GM12878 (cell line): ENCODE results near the gene CADM2. TPM values are rescaled to one million over a fixed set of nuclear protein-coding genes. Genes with fewer than 3 reads are reported as not detected.

Experiments
- ATAC-seq: fragments of 200-7000 bp; cut with Tn5 transposase; 3 replicates; pipeline ENCODE4 v1.9.1; 2020; ENCODE audit warnings: mild to moderate bottlenecking, moderate library complexity
- BruUV-seq: library from RNA; stranded (reverse); fragments of 400-500 nt; replicated peaks from 2 replicates; lab custom pipeline; 2021; lab: Mats Ljungman, UMichigan
- CTCF ChIA-PET: fragments of 300-600 bp; sonication (Branson Sonifier 250); formaldehyde crosslinking; extraction: SDS; loops from one replicate; lab custom pipeline; 2021; ENCODE audit warnings: inconsistent platforms; lab: Yijun Ruan, JAX
- POLR2A ChIA-PET: fragments of 350-600 bp; formaldehyde crosslinking; extraction: SDS; loops from one replicate; lab custom pipeline; 2021; ENCODE audit warnings: inconsistent platforms; lab: Charles Lee
- RAD21 ChIA-PET: fragments of 300-600 bp; sonication (Branson Sonifier 250); formaldehyde crosslinking; loops from one replicate; lab custom pipeline; 2023; ENCODE audit warnings: antibody characterized with exemption; ENCODE audit not compliant: unreplicated experiment; lab: Charles Lee
- SMC1A ChIA-PET: fragments of 300-600 bp; sonication (Branson Sonifier 250); formaldehyde crosslinking; loops from one replicate; lab custom pipeline; 2023; ENCODE audit not compliant: unreplicated experiment, uncharacterized antibody; lab: Charles Lee
- DNase-seq: peaks from one replicate; pipeline ENCODE4 v3.0.0-alpha.2; 2011; ENCODE audit warnings: low read depth, low spot score
- FAIRE-seq: peaks from 3 replicates; lab custom pipeline; 2011; peaks lifted over from hg19 to GRCh38; lab: Jason Lieb, UNC
- H2AFZ ChIP-seq: 2 replicates; pipeline ENCODE4 v1.6.0; 2011; ENCODE audit warnings: low read depth, low read length, control low read depth; ENCODE audit not compliant: control insufficient read depth
- H3K27ac ChIP-seq: 2 replicates; pipeline ENCODE4 v1.5.1; 2011; ENCODE audit warnings: control low read depth; ENCODE audit not compliant: control insufficient read depth, insufficient read depth
- H3K27me3 ChIP-seq, 2 experiments: replicated peaks in 1 of 2; 2 replicates each; pipeline versions ENCODE4 v1.6.0 to v1.6.1; 2011; ENCODE audit warnings: low read length in 1 of 2; ENCODE audit not compliant: control insufficient read depth in 2 of 2, insufficient read depth in 2 of 2
- H3K36me3 ChIP-seq, 2 experiments: 2 replicates each; pipeline ENCODE4 v1.5.1; 2011; ENCODE audit warnings: low read length in 1 of 2; ENCODE audit not compliant: control insufficient read depth in 2 of 2, insufficient read depth in 2 of 2
- H3K4me1 ChIP-seq: 2 replicates; pipeline ENCODE4 v1.6.1; 2011; ENCODE audit warnings: mild to moderate bottlenecking, low read length, moderate library complexity, mixed read lengths; ENCODE audit not compliant: control insufficient read depth, insufficient read depth
- H3K4me2 ChIP-seq: 2 replicates; pipeline ENCODE4 v1.6.0; 2011; ENCODE audit warnings: control low read depth; ENCODE audit not compliant: control insufficient read depth, insufficient read depth
- H3K4me3 ChIP-seq: fragments of 200-600 bp; sonication (generic); 2 replicates; pipeline ENCODE4 v1.5.1; 2016
- H3K79me2 ChIP-seq: 2 replicates; pipeline ENCODE4 v1.6.0; 2011; ENCODE audit warnings: low read length; ENCODE audit not compliant: control insufficient read depth, insufficient read depth
- H3K9ac ChIP-seq: 2 replicates; pipeline ENCODE4 v1.8.0; 2011; ENCODE audit warnings: low read length, control low read depth, mixed read lengths; ENCODE audit not compliant: control insufficient read depth, insufficient read depth
- H3K9me3 ChIP-seq: replicated peaks from 3 replicates; pipeline ENCODE4 v1.5.1; 2011; ENCODE audit warnings: mild to moderate bottlenecking, low read length; ENCODE audit not compliant: control insufficient read depth, insufficient read depth
- H4K20me1 ChIP-seq: 2 replicates; pipeline ENCODE4 v1.6.0; 2011; ENCODE audit not compliant: control insufficient read depth, insufficient read depth
- KLF5 ChIP-seq: fragments of 450-650 bp; IDR thresholded peaks from 2 replicates; pipeline ENCODE4 v1.6.1; 2014; ENCODE audit warnings: mild to moderate bottlenecking; ENCODE audit not compliant: partially characterized antibody
- MEF2A ChIP-seq: IDR thresholded peaks from 2 replicates; pipeline ENCODE4 v1.6.1; 2011; ENCODE audit warnings: low read depth, mild to moderate bottlenecking, low read length, moderate library complexity; ENCODE audit not compliant: insufficient read depth
- MEF2B ChIP-seq: fragments of 450-650 bp; IDR thresholded peaks from 2 replicates; pipeline ENCODE4 v1.6.1; 2018; ENCODE audit warnings: mild to moderate bottlenecking, moderate library complexity; ENCODE audit not compliant: partially characterized antibody, poor library complexity, severe bottlenecking
- MYC ChIP-seq: IDR thresholded peaks from 2 replicates; pipeline ENCODE4 v1.6.1; 2011; ENCODE audit warnings: mild to moderate bottlenecking, low read length, moderate library complexity, inconsistent platforms; ENCODE audit not compliant: insufficient read depth, insufficient replicate concordance, insufficient read length, severe bottlenecking
- PAX8 ChIP-seq: fragments of 450-650 bp; IDR thresholded peaks from 2 replicates; pipeline ENCODE4 v1.6.1; 2017; ENCODE audit warnings: mild to moderate bottlenecking, moderate library complexity
- POLR2AphosphoS2 ChIP-seq: IDR thresholded peaks from 2 replicates; pipeline ENCODE4 v1.6.1; 2011; ENCODE audit warnings: low read depth, mild to moderate bottlenecking, low read length, improper control_type of control experiment, moderate library complexity
- SIX5 ChIP-seq: IDR thresholded peaks from 2 replicates; pipeline ENCODE4 v1.6.1; 2011; ENCODE audit warnings: mild to moderate bottlenecking, low read depth, low read length, moderate library complexity; ENCODE audit not compliant: severe bottlenecking
- SPI1 ChIP-seq: IDR thresholded peaks from 2 replicates; pipeline ENCODE4 v1.6.1; 2011; ENCODE audit warnings: low read depth, mild to moderate bottlenecking, low read length, moderate library complexity, borderline replicate concordance; ENCODE audit not compliant: insufficient read depth
- SREBF1 ChIP-seq: IDR thresholded peaks from 2 replicates; pipeline ENCODE4 v1.6.1; 2012; ENCODE audit warnings: mild to moderate bottlenecking, low read length
- SREBF2 ChIP-seq: IDR thresholded peaks from 2 replicates; pipeline ENCODE4 v1.6.1; 2012; ENCODE audit warnings: mild to moderate bottlenecking, low read length
- STAT1 ChIP-seq: fragments of 450-650 bp; conservative IDR thresholded peaks from 2 replicates; pipeline ENCODE4 v1.6.1; 2014; ENCODE audit warnings: antibody characterized with exemption, mild to moderate bottlenecking
- TARDBP ChIP-seq: IDR thresholded peaks from 2 replicates; pipeline ENCODE4 v1.6.1; 2016; ENCODE audit warnings: borderline replicate concordance
- WRNIP1 ChIP-seq: IDR thresholded peaks from 2 replicates; pipeline ENCODE4 v1.6.1; 2011; ENCODE audit warnings: low read depth, low read length, improper control_type of control experiment, borderline replicate concordance
- ZZZ3 ChIP-seq: IDR thresholded peaks from 2 replicates; pipeline ENCODE4 v1.6.1; 2011; ENCODE audit warnings: low read depth; ENCODE audit not compliant: control insufficient read depth, insufficient read length
- WGBS: methylation state at CpG from one replicate; pipeline ENCODE4 v1.1.6; 2016; ENCODE audit warnings: low lambda C conversion rate; ENCODE audit not compliant: insufficient replicate concordance, insufficient coverage; ENCODE audit errors: missing lambda C conversion rate; 5-methylcytosine and 5-hydroxymethylcytosine counted together
- in situ Hi-C: fragments of 300-500 bp; cut with MboI; formaldehyde crosslinking; loops from 9 replicates; pipeline ENCODE4 v1.14.3; 2018; ENCODE audit warnings: mixed read lengths
- intact Hi-C: fragments of 100-400 bp; cut with micrococcal nuclease; formaldehyde crosslinking; loops from one replicate; pipeline ENCODE4 v1.14.2; 2022; ENCODE audit not compliant: unreplicated experiment
- polyA plus RNA-seq, 11 experiments: library from polyadenylated mRNA; depleted of rRNA in 4 of 11; unstranded in 6 of 11; stranded (reverse) in 5 of 11; fragments of >200 nt; fragmentation: Nextera tagmentation in 4 of 11; fragmentation: Illumina TruSeq in 1 of 11; extraction: Ambion mirVana in 4 of 11; extraction: Trizol in 1 of 11; gene quantifications; 1 replicate in 1 of 11; 2 replicates in 10 of 11; pipeline versions ENCODE4 v1.2.1 to v1.2.3, GENCODE V29; 2011 to 2016; ENCODE audit warnings: inconsistent platforms in 2 of 11, missing spikeins in 2 of 11, low read depth in 1 of 11
- total RNA-seq, 4 experiments: library from RNA; depleted of rRNA in 3 of 4; stranded (reverse); fragments of >200 nt in 3 of 4; fragmentation: Illumina TruSeq in 1 of 4; extraction: Trizol in 1 of 4; gene quantifications; 2 replicates each; pipeline versions ENCODE4 v1.2.1 to v1.2.3, GENCODE V29; 2013 to 2021
- TF ChIP-seq, protein P1 (sequence below): IDR thresholded peaks from 2 replicates; pipeline ENCODE4 v1.6.1; 2012; ENCODE audit warnings: mild to moderate bottlenecking, low read depth, low read length
- TF ChIP-seq, protein P2 (sequence below), 3 experiments: IDR thresholded peaks in 2 of 3; conservative IDR thresholded peaks in 1 of 3; 2 replicates each; pipeline ENCODE4 v1.5.1; 2011; ENCODE audit warnings: low read depth in 3 of 3, low read length in 3 of 3, mild to moderate bottlenecking in 3 of 3, control low read depth in 2 of 3, moderate library complexity in 2 of 3, inconsistent platforms in 1 of 3, mixed read lengths in 1 of 3; ENCODE audit not compliant: control insufficient read depth in 2 of 3, insufficient read depth in 1 of 3; ENCODE audit errors: extremely low read depth in 1 of 3

Gene CADM2
- total and polyA plus RNA-seq, 10 of the 15 experiments (the other 5 are each of a cell fraction or from before 2014, with no cell fraction given), result 0.13 TPM; not detected in 9

DNA sequence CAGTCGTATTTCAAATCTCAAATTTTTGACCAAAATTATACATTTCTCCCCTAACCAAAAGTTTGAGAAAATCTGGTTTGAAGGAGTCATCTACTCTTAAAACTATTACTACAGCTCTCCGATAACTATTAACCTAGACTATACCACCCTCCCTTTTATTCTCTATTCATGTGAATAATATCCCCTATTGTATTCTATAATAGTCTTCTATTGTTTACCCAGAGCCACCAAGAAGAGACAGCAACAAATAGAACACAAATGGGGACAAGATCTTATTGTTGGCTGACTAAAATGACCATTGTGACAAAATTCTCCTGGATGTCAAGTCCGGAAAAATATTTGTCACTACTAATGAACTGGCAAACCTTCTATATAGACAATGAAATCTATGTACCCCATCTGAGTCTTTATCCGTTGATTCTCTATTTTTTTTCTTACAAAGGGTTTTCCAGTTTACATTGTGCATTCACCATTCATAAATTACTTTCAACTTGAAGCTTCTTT lies 618.0 kb downstream of the CADM2 start:
- DNase-seq (no peak), ATAC-seq (no peak), FAIRE-seq (no peak)
- no peaks in the 10 kb centered on the region for H3K9me3 ChIP-seq
- H3K4me3 ChIP-seq, result no peak overlapping the region
- ChIA-PET CTCF (interaction anchor here (0.6 to 4.4 kb wide), 8 partner anchors 9 to 1029 kb away, joined by 3 to 30 read pairs (median 4); no protein-coding TSS in a partner anchor), SMC1A (interaction anchor here (0.8 to 1.9 kb wide), 4 partner anchors 10 to 1029 kb away, joined by 3 to 7 read pairs (median 3); no protein-coding TSS in a partner anchor), POLR2A (no interaction called here), RAD21 (interaction anchor here (1.0 kb wide), 1 partner anchor 1029 kb away, joined by 3 read pairs; no protein-coding TSS in a partner anchor)
- WGBS, result 33% methylated on average over 4 of the region's 4 CpGs
- intact Hi-C loops (loop anchor here (1.0 kb wide), 1 partner anchor 1028 kb away; no protein-coding TSS in a partner anchor), in situ Hi-C loops (no loop called here)
- H2AFZ ChIP-seq, result no peak overlapping the region
- H3K36me3 ChIP-seq, result no peaks in the 10 kb centered on the region
- no peaks in the 10 kb centered on the region for H3K79me2 ChIP-seq
- no peak overlapping the region for H3K27ac ChIP-seq
- H4K20me1 ChIP-seq, result no peaks in the 10 kb centered on the region
- H3K27me3 ChIP-seq, result no peaks in the 10 kb centered on the region
- no TSS peak for BruUV-seq
- no peaks in the 10 kb centered on the region for H3K4me1 ChIP-seq
- no peak overlapping the region for H3K9ac ChIP-seq
- H3K4me2 ChIP-seq, result no peak overlapping the region
- TF ChIP-seq SREBF1 (no peak), STAT1 (no peak), SREBF2 (no peak), MYC (no peak), WRNIP1 (no peak), MEF2B (no peak), KLF5 (no peak), MEF2A (no peak), POLR2AphosphoS2 (no peak), SIX5 (no peak), ZZZ3 (no peak), TARDBP (no peak), SPI1 (no peak), PAX8 (no peak)
- TF ChIP-seq, protein P1, sequence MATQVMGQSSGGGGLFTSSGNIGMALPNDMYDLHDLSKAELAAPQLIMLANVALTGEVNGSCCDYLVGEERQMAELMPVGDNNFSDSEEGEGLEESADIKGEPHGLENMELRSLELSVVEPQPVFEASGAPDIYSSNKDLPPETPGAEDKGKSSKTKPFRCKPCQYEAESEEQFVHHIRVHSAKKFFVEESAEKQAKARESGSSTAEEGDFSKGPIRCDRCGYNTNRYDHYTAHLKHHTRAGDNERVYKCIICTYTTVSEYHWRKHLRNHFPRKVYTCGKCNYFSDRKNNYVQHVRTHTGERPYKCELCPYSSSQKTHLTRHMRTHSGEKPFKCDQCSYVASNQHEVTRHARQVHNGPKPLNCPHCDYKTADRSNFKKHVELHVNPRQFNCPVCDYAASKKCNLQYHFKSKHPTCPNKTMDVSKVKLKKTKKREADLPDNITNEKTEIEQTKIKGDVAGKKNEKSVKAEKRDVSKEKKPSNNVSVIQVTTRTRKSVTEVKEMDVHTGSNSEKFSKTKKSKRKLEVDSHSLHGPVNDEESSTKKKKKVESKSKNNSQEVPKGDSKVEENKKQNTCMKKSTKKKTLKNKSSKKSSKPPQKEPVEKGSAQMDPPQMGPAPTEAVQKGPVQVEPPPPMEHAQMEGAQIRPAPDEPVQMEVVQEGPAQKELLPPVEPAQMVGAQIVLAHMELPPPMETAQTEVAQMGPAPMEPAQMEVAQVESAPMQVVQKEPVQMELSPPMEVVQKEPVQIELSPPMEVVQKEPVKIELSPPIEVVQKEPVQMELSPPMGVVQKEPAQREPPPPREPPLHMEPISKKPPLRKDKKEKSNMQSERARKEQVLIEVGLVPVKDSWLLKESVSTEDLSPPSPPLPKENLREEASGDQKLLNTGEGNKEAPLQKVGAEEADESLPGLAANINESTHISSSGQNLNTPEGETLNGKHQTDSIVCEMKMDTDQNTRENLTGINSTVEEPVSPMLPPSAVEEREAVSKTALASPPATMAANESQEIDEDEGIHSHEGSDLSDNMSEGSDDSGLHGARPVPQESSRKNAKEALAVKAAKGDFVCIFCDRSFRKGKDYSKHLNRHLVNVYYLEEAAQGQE, result no peak
- TF ChIP-seq, protein P2, sequence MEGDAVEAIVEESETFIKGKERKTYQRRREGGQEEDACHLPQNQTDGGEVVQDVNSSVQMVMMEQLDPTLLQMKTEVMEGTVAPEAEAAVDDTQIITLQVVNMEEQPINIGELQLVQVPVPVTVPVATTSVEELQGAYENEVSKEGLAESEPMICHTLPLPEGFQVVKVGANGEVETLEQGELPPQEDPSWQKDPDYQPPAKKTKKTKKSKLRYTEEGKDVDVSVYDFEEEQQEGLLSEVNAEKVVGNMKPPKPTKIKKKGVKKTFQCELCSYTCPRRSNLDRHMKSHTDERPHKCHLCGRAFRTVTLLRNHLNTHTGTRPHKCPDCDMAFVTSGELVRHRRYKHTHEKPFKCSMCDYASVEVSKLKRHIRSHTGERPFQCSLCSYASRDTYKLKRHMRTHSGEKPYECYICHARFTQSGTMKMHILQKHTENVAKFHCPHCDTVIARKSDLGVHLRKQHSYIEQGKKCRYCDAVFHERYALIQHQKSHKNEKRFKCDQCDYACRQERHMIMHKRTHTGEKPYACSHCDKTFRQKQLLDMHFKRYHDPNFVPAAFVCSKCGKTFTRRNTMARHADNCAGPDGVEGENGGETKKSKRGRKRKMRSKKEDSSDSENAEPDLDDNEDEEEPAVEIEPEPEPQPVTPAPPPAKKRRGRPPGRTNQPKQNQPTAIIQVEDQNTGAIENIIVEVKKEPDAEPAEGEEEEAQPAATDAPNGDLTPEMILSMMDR (IDR thresholded peaks at IDR 0.05 in 2 of 3, conservative IDR thresholded peaks at IDR 0.05 in 1 of 3; ENCODE audit: control insufficient read depth in 2 of 3, extremely low read depth in 1 of 3, insufficient read depth in 1 of 3, low read depth in 3 of 3, low read length in 3 of 3), result no peak
